ENCODE measurements around the gene RRP36.
"Not testable (repeated sequence)": the region's sequence is repeated elsewhere in the genome, so short reads cannot be mapped to it uniquely, and the experiment has no call there.

The RRP36 gene

GRCh38 chr6:43021270-43022047, at the start of gene RRP36:
TSS of gene RRP36 (plus strand) at chr6:43021623. CDS start at chr6:43021655, 32 bp downstream.
- DNase-seq = peak; percentile 55 to 74

- no peak for DNase-seq
Observed at GRCh38 chr6:42971746-42972327, 49.6 kb upstream of the RRP36 start.

GRCh38 chr6:42973926-42974325, 47.5 kb upstream of the RRP36 start:
- no peak for DNase-seq

- no peak for DNase-seq
Observed at GRCh38 chr6:42974919-42975505, 46.4 kb upstream of the RRP36 start.

GRCh38 chr6:42978487-42978838, 43.0 kb upstream of the RRP36 start:
- no peak for DNase-seq

- DNase-seq = peak in 1 of 2 experiments; percentile 86
Observed at GRCh38 chr6:42978839-42979522, 42.4 kb upstream of the RRP36 start, which contains the start of gene PEX6. TSS of gene PEX6 (minus strand) at chr6:42979181. CDS start at chr6:42979150, 31 bp downstream.

GRCh38 chr6:42979523-42980177, 41.8 kb upstream of the RRP36 start:
- DNase-seq = peak in 1 of 2 experiments; percentile 65

GRCh38 chr6:42981836-42982235, 39.6 kb upstream of the RRP36 start:
- DNase-seq = no peak

- peak; percentile 98 to 99 for DNase-seq
Observed at GRCh38 chr6:42984001-42984923, 37.2 kb upstream of the RRP36 start, which contains the start of gene PPP2R5D. TSS of gene PPP2R5D (plus strand) at chr6:42984570. CDS start at chr6:42984678, 108 bp downstream.

GRCh38 chr6:42984924-42985475, 36.4 kb upstream of the RRP36 start:
- no peak for DNase-seq

GRCh38 chr6:42987533-42988451, 33.6 kb upstream of the RRP36 start:
- no peak for DNase-seq

- DNase-seq = no peak
Observed at GRCh38 chr6:42988486-42989020, 32.9 kb upstream of the RRP36 start.

- DNase-seq = no peak
Observed at GRCh38 chr6:42989923-42990322, 31.5 kb upstream of the RRP36 start.

GRCh38 chr6:42993445-42993844, 28.0 kb upstream of the RRP36 start:
- no peak for DNase-seq

GRCh38 chr6:42996513-42996912, 24.9 kb upstream of the RRP36 start:
- peak in 1 of 2 experiments; percentile 17 for DNase-seq

GRCh38 chr6:42998205-42998604, 23.2 kb upstream of the RRP36 start:
- DNase-seq = not testable (repeated sequence)

- DNase-seq = no peak
Observed at GRCh38 chr6:43001843-43002242, 19.6 kb upstream of the RRP36 start.

GRCh38 chr6:43005844-43006243, 15.6 kb upstream of the RRP36 start:
- no peak for DNase-seq

GRCh38 chr6:43006251-43006650, 15.2 kb upstream of the RRP36 start:
- no peak for DNase-seq

GRCh38 chr6:43007126-43007525, 14.3 kb upstream of the RRP36 start:
- DNase-seq = no peak

All from SW 1271 (cell line).